ENCODE measurements around the gene OR10G6. TPM values are rescaled to one million over a fixed set of nuclear protein-coding genes. Genes with fewer than 3 reads are reported as not detected.

The OR10G6 gene, protein sequence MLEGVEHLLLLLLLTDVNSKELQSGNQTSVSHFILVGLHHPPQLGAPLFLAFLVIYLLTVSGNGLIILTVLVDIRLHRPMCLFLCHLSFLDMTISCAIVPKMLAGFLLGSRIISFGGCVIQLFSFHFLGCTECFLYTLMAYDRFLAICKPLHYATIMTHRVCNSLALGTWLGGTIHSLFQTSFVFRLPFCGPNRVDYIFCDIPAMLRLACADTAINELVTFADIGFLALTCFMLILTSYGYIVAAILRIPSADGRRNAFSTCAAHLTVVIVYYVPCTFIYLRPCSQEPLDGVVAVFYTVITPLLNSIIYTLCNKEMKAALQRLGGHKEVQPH
- total RNA-seq (ENCODE audit: low replicate concordance), result not detected in 2 replicates

GRCh38 chr11:123995119-123995518 is at the start of gene OR10G6:
Gene OR10G6, minus strand, starts transcription at chr11:123995161. Its CDS starts 0 bp downstream, at chr11:123995161.

GRCh38 chr11:124041254-124041653 is 46.3 kb upstream of the OR10G6 start, which contains the start of gene OR10G7:
Gene OR10G7, minus strand, starts transcription at chr11:124041325. Its CDS starts 2,324 bp downstream, at chr11:124039001.

DNA sequence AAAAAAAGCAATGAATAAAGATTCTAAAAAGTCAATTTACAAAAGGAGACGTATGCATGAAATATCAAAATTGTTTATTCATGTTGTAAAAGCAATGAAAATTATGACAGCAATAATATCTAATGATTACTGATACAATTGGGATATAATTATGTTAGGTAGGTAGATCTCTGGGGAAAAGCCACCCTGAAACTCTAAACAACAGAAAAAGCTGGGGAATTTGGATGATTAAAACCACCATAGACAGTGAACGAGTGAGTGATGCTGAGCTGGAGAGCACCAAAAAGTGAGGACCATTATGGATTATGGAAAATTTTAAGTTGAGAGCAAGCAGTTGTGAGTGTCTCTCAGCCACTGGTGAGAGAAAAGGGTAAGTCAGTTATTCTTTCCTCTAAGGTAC is 31.5 kb upstream of the OR10G6 start, which contains the start of gene OR10G8:
TSS of gene OR10G8 (plus strand) at position 301 of the 400 bp plus-strand sequence. CDS start 2,825 bp downstream, outside the sequence.

DNA sequence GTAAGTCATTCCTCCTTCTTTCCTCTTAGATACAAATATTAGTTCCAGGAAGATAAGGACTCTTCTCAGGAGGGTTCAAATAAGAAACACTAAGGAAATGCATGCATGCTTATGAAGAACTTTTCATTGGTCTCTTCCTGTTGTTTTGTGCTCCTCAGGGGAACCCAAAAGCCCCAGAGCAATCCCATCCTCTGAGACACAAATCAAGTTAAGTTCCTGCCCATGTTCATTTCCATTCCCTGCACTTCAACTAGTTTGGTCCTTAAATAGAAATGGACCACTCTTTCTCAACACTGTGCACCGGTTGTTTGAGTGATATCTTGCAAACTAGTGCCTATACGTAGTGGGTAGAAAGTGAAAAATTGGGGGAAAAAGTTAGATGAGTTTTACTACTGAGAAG is 17.7 kb upstream of the OR10G6 start, which contains the start of gene OR10G4:
TSS of gene OR10G4 (plus strand) at position 301 of the 400 bp plus-strand sequence. CDS start 2,578 bp downstream, outside the sequence.

DNA sequence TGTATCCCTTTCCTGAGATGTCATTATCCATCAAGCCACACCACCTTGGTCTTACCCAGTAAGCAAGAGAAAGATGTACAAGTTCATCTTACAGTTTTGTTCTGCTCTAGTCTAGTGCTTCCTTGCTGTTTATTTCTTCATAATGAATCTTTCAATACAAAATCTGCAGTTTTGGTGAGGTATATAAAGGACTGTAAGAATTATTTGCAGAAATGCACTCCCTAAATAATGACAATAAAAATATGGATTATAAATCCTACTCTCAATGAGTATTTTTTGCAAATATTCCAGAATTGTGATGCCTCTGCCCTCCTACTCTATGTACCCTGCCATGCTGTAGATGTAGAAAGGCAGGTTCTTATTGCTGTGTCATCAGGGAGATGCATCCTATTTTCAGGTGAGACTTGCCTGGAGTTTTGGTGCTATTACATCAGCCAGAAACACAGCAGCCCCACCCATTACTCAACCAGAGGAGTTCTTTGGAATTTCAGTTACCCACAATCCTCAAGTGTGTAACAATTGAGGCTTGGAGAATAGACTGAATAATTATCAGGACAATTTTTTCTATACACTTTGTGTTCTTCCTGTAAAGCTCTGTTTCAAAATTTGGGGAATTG is 17.1 kb downstream of the OR10G6 start, which contains the start of gene OR10S1:
TSS of gene OR10S1 (minus strand) at position 51 of the 617 bp plus-strand sequence. CDS start 117 bp downstream, outside the sequence.

Other genes starting within 250 kb of the OR10G6 start
- not detected in 2 replicates for gene OR6X1, start 240.6 kb downstream of the OR10G6 start, total RNA-seq (ENCODE audit: low replicate concordance)
- gene OR6M1, start 188.8 kb downstream of the OR10G6 start, total RNA-seq (ENCODE audit: low replicate concordance), result not detected in 2 replicates
- gene TMEM225, start 109.5 kb downstream of the OR10G6 start, total RNA-seq (ENCODE audit: low replicate concordance), result not detected in 2 replicates
- not detected in 2 replicates for gene OR8D4, start 93.0 kb downstream of the OR10G6 start, total RNA-seq (ENCODE audit: low replicate concordance)
- gene OR4D5, start 55.5 kb downstream of the OR10G6 start, total RNA-seq (ENCODE audit: low replicate concordance), result not detected in 2 replicates
- not detected in 2 replicates for gene OR6T1, start 51.3 kb downstream of the OR10G6 start, total RNA-seq (ENCODE audit: low replicate concordance)
- not detected in 2 replicates for gene OR10S1, start 17.4 kb downstream of the OR10G6 start, total RNA-seq (ENCODE audit: low replicate concordance)
- not detected in 2 replicates for gene OR10G4, start 17.8 kb upstream of the OR10G6 start, total RNA-seq (ENCODE audit: low replicate concordance)
- not detected in 2 replicates for gene OR10G9, start 27.9 kb upstream of the OR10G6 start, total RNA-seq (ENCODE audit: low replicate concordance)
- gene OR10G8, start 31.6 kb upstream of the OR10G6 start, total RNA-seq (ENCODE audit: low replicate concordance), result not detected in 2 replicates
- gene OR10G7, start 46.2 kb upstream of the OR10G6 start, total RNA-seq (ENCODE audit: low replicate concordance), result not detected in 2 replicates
- gene VWA5A, start 120.3 kb upstream of the OR10G6 start, total RNA-seq (ENCODE audit: low replicate concordance), result 11.4 and 18.1 TPM in 2 replicates
- not detected in 2 replicates for gene OR10D3, start 188.2 kb upstream of the OR10G6 start, total RNA-seq (ENCODE audit: low replicate concordance)
- not detected in 2 replicates for gene OR8G1, start 245.9 kb upstream of the OR10G6 start, total RNA-seq (ENCODE audit: low replicate concordance)

Data from smooth muscle cell of the coronary artery (primary cell).